PFSK-1 (cell line): ENCODE results near the gene C17orf107.

Experiments used
- POLR2AphosphoS5 ChIP-seq: IDR thresholded peaks from 2 replicates; pipeline ENCODE4 v1.6.1; 2012; ENCODE audit warnings: low read depth, mild to moderate bottlenecking, control low read depth, low read length, moderate library complexity
- SIN3A ChIP-seq: IDR thresholded peaks from 2 replicates; pipeline ENCODE4 v1.6.1; 2012; ENCODE audit warnings: mild to moderate bottlenecking, low read length, moderate library complexity, borderline replicate concordance; ENCODE audit not compliant: insufficient read depth
- TAF1 ChIP-seq: IDR thresholded peaks from 2 replicates; pipeline ENCODE4 v1.6.1; 2012; ENCODE audit warnings: low read length, control low read depth, borderline replicate concordance; ENCODE audit not compliant: insufficient read depth
- TF ChIP-seq, protein P1 (sequence below), 2 experiments: IDR thresholded peaks; 2 replicates each; pipeline versions ENCODE4 v1.6.1 to v1.8.0; 2011 to 2012; ENCODE audit warnings: low read depth in 2 of 2, low read length in 2 of 2, control low read depth in 1 of 2, inconsistent platforms in 1 of 2, mild to moderate bottlenecking in 1 of 2, moderate library complexity in 1 of 2; ENCODE audit not compliant: insufficient read depth in 1 of 2

DNA sequence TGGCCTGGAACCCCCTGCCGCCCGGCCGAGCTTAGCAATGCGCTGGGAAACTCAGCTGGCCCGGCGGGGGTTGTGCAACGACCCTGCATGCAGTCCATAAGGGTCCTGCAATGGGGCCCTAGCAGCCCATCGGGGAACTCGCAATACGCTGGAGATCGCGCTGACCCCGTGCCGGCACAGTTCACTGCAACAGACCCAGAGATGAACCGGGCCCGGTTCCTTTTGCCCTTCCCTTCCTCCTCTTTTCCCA is 40.1 kb downstream of the C17orf107 start:
- no peak for TF ChIP-seq TAF1
- no peak for TF ChIP-seq POLR2AphosphoS5
- TF ChIP-seq, protein P1, sequence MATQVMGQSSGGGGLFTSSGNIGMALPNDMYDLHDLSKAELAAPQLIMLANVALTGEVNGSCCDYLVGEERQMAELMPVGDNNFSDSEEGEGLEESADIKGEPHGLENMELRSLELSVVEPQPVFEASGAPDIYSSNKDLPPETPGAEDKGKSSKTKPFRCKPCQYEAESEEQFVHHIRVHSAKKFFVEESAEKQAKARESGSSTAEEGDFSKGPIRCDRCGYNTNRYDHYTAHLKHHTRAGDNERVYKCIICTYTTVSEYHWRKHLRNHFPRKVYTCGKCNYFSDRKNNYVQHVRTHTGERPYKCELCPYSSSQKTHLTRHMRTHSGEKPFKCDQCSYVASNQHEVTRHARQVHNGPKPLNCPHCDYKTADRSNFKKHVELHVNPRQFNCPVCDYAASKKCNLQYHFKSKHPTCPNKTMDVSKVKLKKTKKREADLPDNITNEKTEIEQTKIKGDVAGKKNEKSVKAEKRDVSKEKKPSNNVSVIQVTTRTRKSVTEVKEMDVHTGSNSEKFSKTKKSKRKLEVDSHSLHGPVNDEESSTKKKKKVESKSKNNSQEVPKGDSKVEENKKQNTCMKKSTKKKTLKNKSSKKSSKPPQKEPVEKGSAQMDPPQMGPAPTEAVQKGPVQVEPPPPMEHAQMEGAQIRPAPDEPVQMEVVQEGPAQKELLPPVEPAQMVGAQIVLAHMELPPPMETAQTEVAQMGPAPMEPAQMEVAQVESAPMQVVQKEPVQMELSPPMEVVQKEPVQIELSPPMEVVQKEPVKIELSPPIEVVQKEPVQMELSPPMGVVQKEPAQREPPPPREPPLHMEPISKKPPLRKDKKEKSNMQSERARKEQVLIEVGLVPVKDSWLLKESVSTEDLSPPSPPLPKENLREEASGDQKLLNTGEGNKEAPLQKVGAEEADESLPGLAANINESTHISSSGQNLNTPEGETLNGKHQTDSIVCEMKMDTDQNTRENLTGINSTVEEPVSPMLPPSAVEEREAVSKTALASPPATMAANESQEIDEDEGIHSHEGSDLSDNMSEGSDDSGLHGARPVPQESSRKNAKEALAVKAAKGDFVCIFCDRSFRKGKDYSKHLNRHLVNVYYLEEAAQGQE (IDR thresholded peaks at IDR 0.05; ENCODE audit: insufficient read depth in 1 of 2, low read depth in 2 of 2, low read length in 2 of 2) = no peak
- TF ChIP-seq SIN3A = no peak
